SK-N-SH (cell line): ENCODE data around the gene PA2G4. TPM values are rescaled to one million over a fixed set of nuclear protein-coding genes. Genes with fewer than 3 reads are reported as not detected.
A peak's percentile ranks its signal among the peaks of the same experiment; 100 is the strongest.

Experiments
- CTCF ChIA-PET: fragments of 300-600, 350-600 bp; formaldehyde crosslinking; extraction: SDS; loops from one replicate; lab custom pipeline; 2021; lab: Yijun Ruan, JAX
- POLR2A ChIA-PET: fragments of 350-600 bp; sonication (Branson Sonifier 250); formaldehyde crosslinking; extraction: SDS; loops from one replicate; lab custom pipeline; 2020; ENCODE audit warnings: antibody characterized with exemption, inconsistent platforms; lab: Yijun Ruan, JAX
- DNase-seq: peaks from one replicate; pipeline ENCODE4 v3.0.0; 2012
- H2AFZ ChIP-seq: fragments of 200-600 bp; sonication (generic); 2 replicates; pipeline ENCODE4 v1.8.1; 2016; ENCODE audit warnings: antibody characterized with exemption, mild to moderate bottlenecking, low read depth
- H3F3A ChIP-seq: fragments of 200-600 bp; sonication (generic); replicated peaks from 2 replicates; pipeline ENCODE3; 2016; ENCODE audit warnings: antibody characterized with exemption, mild to moderate bottlenecking; ENCODE audit not compliant: insufficient read depth
- H3K27ac ChIP-seq, 2 experiments: fragments of 200-500 bp in 1 of 2; fragments of 200-600 bp in 1 of 2; sonication (Bioruptor generic) in 1 of 2; sonication (generic), shearing (Covaris generic) in 1 of 2; 2 replicates each; pipeline versions ENCODE4 v1.5.1 to v1.6.1; 2014 to 2016; ENCODE audit warnings: low read depth in 2 of 2, inconsistent platforms in 1 of 2, low read length in 1 of 2, mild to moderate bottlenecking in 1 of 2, mixed read lengths in 1 of 2
- H3K27me3 ChIP-seq: fragments of 200-600 bp; sonication (generic), shearing (Covaris generic); 2 replicates; pipeline ENCODE4 v1.6.1; 2016; ENCODE audit warnings: mixed run types; ENCODE audit not compliant: insufficient read depth
- H3K36me3 ChIP-seq, 2 experiments: fragments of 200-500 bp in 1 of 2; fragments of 200-600 bp in 1 of 2; sonication (Bioruptor generic) in 1 of 2; sonication (generic) in 1 of 2; replicated peaks in 1 of 2; 2 replicates each; pipeline versions ENCODE3 to v1.5.1; 2014 to 2016; ENCODE audit warnings: low read length in 1 of 2, mild to moderate bottlenecking in 1 of 2; ENCODE audit not compliant: insufficient read depth in 2 of 2, control insufficient read depth in 1 of 2
- H3K4me1 ChIP-seq, 2 experiments: fragments of 200-500 bp in 1 of 2; fragments of 200-600 bp in 1 of 2; sonication (Bioruptor generic) in 1 of 2; sonication (generic), shearing (Covaris generic) in 1 of 2; 2 replicates each; pipeline versions ENCODE4 v1.5.1 to v1.6.1; 2014 to 2016; ENCODE audit warnings: low read depth in 1 of 2, low read length in 1 of 2, mixed run types in 1 of 2; ENCODE audit not compliant: insufficient read depth in 2 of 2, control insufficient read depth in 1 of 2
- H3K4me2 ChIP-seq: fragments of 200-600 bp; sonication (generic), shearing (Covaris generic); 2 replicates; pipeline ENCODE4 v1.6.1; 2017; ENCODE audit warnings: mixed run types
- H3K4me3 ChIP-seq, 2 experiments: fragments of 200-500 bp in 1 of 2; fragments of 200-600 bp in 1 of 2; sonication (Bioruptor generic) in 1 of 2; sonication (generic), shearing (Covaris generic) in 1 of 2; 2 replicates each; pipeline versions ENCODE4 v1.5.1 to v1.8.1; 2014 to 2016; ENCODE audit warnings: low read depth in 2 of 2, inconsistent platforms in 1 of 2, low read length in 1 of 2, mild to moderate bottlenecking in 1 of 2, mixed read lengths in 1 of 2, moderate library complexity in 1 of 2
- H3K79me2 ChIP-seq: fragments of 200-600 bp; sonication (generic); 2 replicates; pipeline ENCODE4 v1.8.1; 2017; ENCODE audit warnings: mild to moderate bottlenecking; ENCODE audit not compliant: insufficient read depth
- H3K9ac ChIP-seq: fragments of 200-600 bp; sonication (generic); 2 replicates; pipeline ENCODE4 v1.6.1; 2017; ENCODE audit warnings: mixed run types
- H3K9me2 ChIP-seq: fragments of 200-600 bp; sonication (generic); 2 replicates; pipeline ENCODE4 v1.6.1; 2017; ENCODE audit warnings: mixed run types
- H3K9me3 ChIP-seq: fragments of 200-600 bp; sonication (generic); 2 replicates; pipeline ENCODE4 v1.6.1; 2017; ENCODE audit warnings: mixed run types, mild to moderate bottlenecking, moderate library complexity
- H4K20me1 ChIP-seq: fragments of 200-600 bp; sonication (generic); 2 replicates; pipeline ENCODE4 v1.6.1; 2017; ENCODE audit warnings: mild to moderate bottlenecking, mixed run types; ENCODE audit not compliant: insufficient read depth
- CTCF ChIP-seq: fragments of 200-600 bp; sonication (generic); IDR thresholded peaks from 2 replicates; pipeline ENCODE4 v1.6.1; 2017; ENCODE audit warnings: antibody characterized with exemption, mild to moderate bottlenecking, moderate library complexity
- EP300 ChIP-seq, 2 experiments: IDR thresholded peaks; 2 replicates each; pipeline versions ENCODE4 v1.4.0 to v1.6.1; 2012; ENCODE audit warnings: borderline replicate concordance in 1 of 2, low read depth in 1 of 2, low read length in 1 of 2
- FOSL2 ChIP-seq: IDR thresholded peaks from 2 replicates; pipeline ENCODE4 v1.4.0; 2012; ENCODE audit warnings: low read depth, mild to moderate bottlenecking, moderate library complexity, borderline replicate concordance
- FOXM1 ChIP-seq: IDR thresholded peaks from 2 replicates; pipeline ENCODE4 v1.4.0; 2012; ENCODE audit warnings: low read depth, mild to moderate bottlenecking
- GABPA ChIP-seq: IDR thresholded peaks from 2 replicates; pipeline ENCODE4 v1.4.0; 2012; ENCODE audit warnings: low read depth, mild to moderate bottlenecking
- GATA2 ChIP-seq: sonication (generic); formaldehyde crosslinking; IDR thresholded peaks from 2 replicates; pipeline ENCODE4 v1.5.0; 2020; ENCODE audit warnings: mild to moderate bottlenecking, missing genetic modification reagents
- IRF3 ChIP-seq: fragments of 150-350 bp; IDR thresholded peaks from 2 replicates; pipeline ENCODE4 v1.6.1; 2016; ENCODE audit warnings: mild to moderate bottlenecking, low read depth, low read length
- MAX ChIP-seq: IDR thresholded peaks from 2 replicates; pipeline ENCODE4 v1.4.0; 2012; ENCODE audit warnings: low read depth
- MEF2A ChIP-seq: IDR thresholded peaks from 2 replicates; pipeline ENCODE4 v1.4.0; 2012; ENCODE audit warnings: low read depth, borderline replicate concordance
- MXI1 ChIP-seq: IDR thresholded peaks from 2 replicates; pipeline ENCODE4 v1.6.1; 2012; ENCODE audit warnings: mild to moderate bottlenecking, low read depth, low read length, improper control_type of control experiment
- NRF1 ChIP-seq: IDR thresholded peaks from 2 replicates; pipeline ENCODE4 v1.6.1; 2012; ENCODE audit warnings: low read depth, mild to moderate bottlenecking, low read length
- POLR2AphosphoS5 ChIP-seq: IDR thresholded peaks from 2 replicates; pipeline ENCODE4 v1.6.1; 2012; ENCODE audit warnings: low read depth, low read length
- RCOR1 ChIP-seq: fragments of 150-350 bp; IDR thresholded peaks from 2 replicates; pipeline ENCODE4 v1.6.1; 2017; ENCODE audit warnings: antibody characterized with exemption, low read length
- SMC3 ChIP-seq: IDR thresholded peaks from 2 replicates; pipeline ENCODE4 v1.6.1; 2012; ENCODE audit warnings: low read depth, low read length, improper control_type of control experiment
- TAF1 ChIP-seq: IDR thresholded peaks from 2 replicates; pipeline ENCODE4 v1.6.1; 2012; ENCODE audit warnings: low read depth, mild to moderate bottlenecking, low read length, moderate library complexity, borderline replicate concordance
- TCF12 ChIP-seq: IDR thresholded peaks from 2 replicates; pipeline ENCODE4 v1.4.0; 2012
- TEAD4 ChIP-seq: IDR thresholded peaks from 2 replicates; pipeline ENCODE4 v1.4.0; 2012; ENCODE audit warnings: mild to moderate bottlenecking, borderline replicate concordance; ENCODE audit not compliant: insufficient read depth
- USF1 ChIP-seq: IDR thresholded peaks from 2 replicates; pipeline ENCODE4 v1.4.0; 2012; ENCODE audit warnings: low read depth, borderline replicate concordance
- ZBTB33 ChIP-seq: IDR thresholded peaks from 2 replicates; pipeline ENCODE4 v1.4.0; 2012; ENCODE audit warnings: low read depth, borderline replicate concordance
- WGBS: methylation state at CpG from one replicate; pipeline ENCODE4 v1.1.6; 2017; ENCODE audit warnings: low lambda C conversion rate; 5-methylcytosine and 5-hydroxymethylcytosine counted together
- polyA plus RNA-seq, 3 experiments: library from polyadenylated mRNA; depleted of rRNA; stranded (reverse); fragments of >200 nt; gene quantifications; 2 replicates each; pipeline ENCODE4 v1.2.3, GENCODE V29; 2012

Gene PA2G4
- polyA plus RNA-seq, 1 of the 3 experiments (the other 2 are of a cell fraction) = 207 TPM

GRCh38 chr12:56078427-56078826, 25.9 kb upstream of the PA2G4 start:
- 82% methylated on average over 1 of the region's 1 CpG for WGBS
- Histone ChIP-seq H3K79me2 (no peaks in the 10 kb centered on the region), H2AFZ (peak overlapping the region; percentile 94; the same call in 1 of the 2 replicates), H3K9ac (no peak overlapping the region), H3F3A (peaks cover 12% of the 10 kb centered on the region), H3K36me3 (no peaks in the 10 kb centered on the region), H3K9me2 (no peaks in the 10 kb centered on the region), H4K20me1 (no peaks in the 10 kb centered on the region), H3K4me2 (peak overlapping the region; percentile 97; the same call in 1 of the 2 replicates), H3K27ac (peak overlapping the region in 1 of 2 experiments; percentile 36; a peak in 2 of 4 replicates), H3K9me3 (no peaks in the 10 kb centered on the region)
- POLR2A ChIA-PET = interaction anchor here (3.2 kb wide), 1 partner anchor 26 kb away, joined by 15 read pairs; the partner anchor contains the start of gene PA2G4
- CTCF ChIA-PET = interaction anchor here (1.0 to 3.4 kb wide), 10 partner anchors 12 to 111 kb away, joined by 4 to 13 read pairs (median 8); partner anchors contain the start of genes ESYT1, SMARCC2 and ZC3H10
- TF ChIP-seq CTCF (no peak), MXI1 (no peak), NRF1 (no peak), GABPA (no peak), FOXM1 (no peak), MEF2A (no peak), GATA2 (CRISPR knock-in tag) (no peak), EP300 (IDR thresholded peaks at IDR 0.05; ENCODE audit: borderline replicate concordance in 1 of 2, low read depth in 1 of 2, low read length in 1 of 2) (no peak)
- TF ChIP-seq, all 33 proteins: peak for 0
- DNase-seq = no peak
- H3K27me3 ChIP-seq = no peaks in the 10 kb centered on the region
- H3K4me3 ChIP-seq = no peak overlapping the region
- H3K4me1 ChIP-seq = peaks cover 0 to 6% of the 10 kb centered on the region in 2 experiments; a peak in 1 of 4 replicates

GRCh38 chr12:56078931-56079722, 25.2 kb upstream of the PA2G4 start:
- peak overlapping the region; percentile 97 for H3K4me2 ChIP-seq
- CTCF ChIA-PET = interaction anchor here (0.8 to 3.4 kb wide), 20 partner anchors 9 to 552 kb away, joined by 3 to 13 read pairs (median 5); partner anchors contain the start of genes ESYT1, SMARCC2 and ZC3H10
- 5% methylated on average over 25 of the region's 50 CpGs for WGBS
- peak overlapping the region; percentile 53 to 71 for H3K4me3 ChIP-seq
- H3K9me2 ChIP-seq = no peaks in the 10 kb centered on the region
- no peaks in the 10 kb centered on the region for H3K79me2 ChIP-seq
- peaks cover 12% of the 10 kb centered on the region for H3F3A ChIP-seq
- DNase-seq = peak; percentile 94
- H2AFZ ChIP-seq = peak overlapping the region; percentile 94
- H3K4me1 ChIP-seq = peaks cover 0 to 6% of the 10 kb centered on the region in 2 experiments; a peak in 1 of 4 replicates
- H3K9ac ChIP-seq = peak overlapping the region; percentile 42; the same call in 1 of the 2 replicates
- POLR2A ChIA-PET = interaction anchor here (0.6 to 3.2 kb wide), 3 partner anchors 25 to 39 kb away, joined by 3 to 15 read pairs (median 3); partner anchors contain the start of genes PA2G4 and ZC3H10
- no peaks in the 10 kb centered on the region for H3K27me3 ChIP-seq
- peak overlapping the region; percentile 36 to 55 for H3K27ac ChIP-seq
- no peaks in the 10 kb centered on the region for H3K9me3 ChIP-seq
- H4K20me1 ChIP-seq = no peaks in the 10 kb centered on the region
- H3K36me3 ChIP-seq = no peaks in the 10 kb centered on the region
- no peak for TF ChIP-seq USF1
- TF ChIP-seq ZBTB33 = no peak
- no peak for TF ChIP-seq GATA2 (CRISPR knock-in tag)
- TF ChIP-seq TAF1 = peak; percentile 26; the same call in 1 of the 2 replicates
- peak; percentile 60 for TF ChIP-seq SMC3
- no peak for TF ChIP-seq NRF1
- TF ChIP-seq RCOR1 = no peak
- no peak for TF ChIP-seq TCF12
- TF ChIP-seq MAX = no peak; the same call in 1 of the 2 replicates
- TF ChIP-seq FOSL2 = no peak
- TF ChIP-seq POLR2AphosphoS5 = no peak
- no peak for TF ChIP-seq TEAD4
- no peak for TF ChIP-seq GABPA
- TF ChIP-seq FOXM1 = no peak
- TF ChIP-seq MEF2A = no peak
- no peak for TF ChIP-seq IRF3
